HCT116 (cell line): ENCODE results near the gene DENND4A. TPM values are rescaled to one million over a fixed set of nuclear protein-coding genes. Genes with fewer than 3 reads are reported as not detected.

Experiments used
- ATAC-seq: fragments of 200-7000 bp; cut with Tn5 transposase; 2 replicates; pipeline ENCODE4 v1.9.1; 2020; ENCODE audit warnings: mild to moderate bottlenecking, moderate library complexity
- BruUV-seq: library from RNA; stranded (reverse); fragments of 400-500 nt; replicated peaks from 2 replicates; lab custom pipeline; 2021; lab: Mats Ljungman, UMichigan
- CTCF ChIA-PET: fragments of 300-600 bp; sonication (Branson Sonifier 250); formaldehyde crosslinking; loops from one replicate; lab custom pipeline; 2021; ENCODE audit warnings: antibody characterized with exemption; lab: Charles Lee
- POLR2A ChIA-PET: fragments of 300-600, 350-600 bp; sonication (Branson Sonifier 250); formaldehyde crosslinking; loops from one replicate; lab custom pipeline; 2021; ENCODE audit warnings: antibody characterized with exemption; lab: Charles Lee
- RAD21 ChIA-PET, 2 experiments: fragments of 300-600 bp; sonication (Branson Sonifier 250); formaldehyde crosslinking; loops; one replicate each; lab custom pipeline; 2023; ENCODE audit warnings: low total read pairs in 2 of 2; ENCODE audit not compliant: uncharacterized antibody in 2 of 2, unreplicated experiment in 2 of 2, low non-redundant PET in 1 of 2; lab: Charles Lee
- DNase-seq: peaks from one replicate; pipeline ENCODE4 v3.0.0-alpha.2; 2010; ENCODE audit warnings: low read depth, low spot score
- H2AFZ ChIP-seq: fragments of 200-600 bp; shearing (Covaris generic), sonication (generic); 2 replicates; pipeline ENCODE4 v1.6.1; 2017; ENCODE audit warnings: low read depth, mixed run types, mixed read lengths, antibody characterized with exemption, low read length; ENCODE audit not compliant: poor library complexity, severe bottlenecking
- H3K27ac ChIP-seq: 2 replicates; pipeline ENCODE4 v1.5.1; 2012; ENCODE audit warnings: low read depth, low read length
- H3K27me3 ChIP-seq: fragments of 200-600 bp; sonication (generic); 2 replicates; pipeline ENCODE4 v1.6.1; 2016; ENCODE audit warnings: mixed run types, low read length, mixed read lengths; ENCODE audit not compliant: insufficient read depth
- H3K36me3 ChIP-seq, 2 experiments: fragments of 200-500 bp in 1 of 2; fragments of 200-600 bp in 1 of 2; sonication (Bioruptor generic) in 1 of 2; sonication (generic) in 1 of 2; 2 replicates each; pipeline versions ENCODE4 v1.5.1 to v1.6.1; 2014 to 2016; ENCODE audit warnings: low read length in 2 of 2, inconsistent platforms in 1 of 2, mixed read lengths in 1 of 2, mixed run types in 1 of 2; ENCODE audit not compliant: insufficient read depth in 2 of 2, control insufficient read depth in 1 of 2
- H3K4me1 ChIP-seq, 2 experiments: fragments of 200-600 bp in 1 of 2; sonication (generic) in 1 of 2; 2 replicates each; pipeline versions ENCODE4 v1.5.1 to v1.6.1; 2012 to 2017; ENCODE audit warnings: low read length in 2 of 2, inconsistent platforms in 1 of 2, mild to moderate bottlenecking in 1 of 2, mixed read lengths in 1 of 2, mixed run types in 1 of 2, moderate library complexity in 1 of 2; ENCODE audit not compliant: insufficient read depth in 2 of 2, control insufficient read depth in 1 of 2
- H3K4me2 ChIP-seq: fragments of 200-600 bp; sonication (generic); 2 replicates; pipeline ENCODE4 v1.6.1; 2017; ENCODE audit warnings: mixed run types, low read length, mixed read lengths
- H3K4me3 ChIP-seq, 2 experiments: fragments of 200-600 bp in 1 of 2; sonication (generic) in 1 of 2; replicated peaks in 1 of 2; 2 replicates each; pipeline ENCODE4 v1.5.1; 2011 to 2016; ENCODE audit warnings: low read length in 2 of 2, control low read depth in 1 of 2, low read depth in 1 of 2, mild to moderate bottlenecking in 1 of 2, mixed read lengths in 1 of 2, mixed run types in 1 of 2
- H3K79me2 ChIP-seq: fragments of 200-600 bp; sonication (generic); 2 replicates; pipeline ENCODE4 v1.6.1; 2017; ENCODE audit warnings: mild to moderate bottlenecking, mixed run types, low read length, moderate library complexity, mixed read lengths; ENCODE audit not compliant: insufficient read depth
- H3K9ac ChIP-seq: fragments of 200-600 bp; sonication (generic); 2 replicates; pipeline ENCODE4 v1.6.1; 2016; ENCODE audit warnings: low read length, mixed read lengths
- H3K9me2 ChIP-seq: fragments of 200-600 bp; sonication (generic), shearing (Covaris generic); 2 replicates; pipeline ENCODE4 v1.6.1; 2017; ENCODE audit warnings: mixed run types, mild to moderate bottlenecking, moderate library complexity; ENCODE audit not compliant: insufficient read depth
- H3K9me3 ChIP-seq, 2 experiments: fragments of 200-500 bp in 1 of 2; fragments of 200-600 bp in 1 of 2; sonication (Bioruptor generic) in 1 of 2; sonication (generic) in 1 of 2; 2 replicates each; pipeline ENCODE4 v1.6.1; 2014 to 2017; ENCODE audit warnings: low read length in 2 of 2, mixed read lengths in 2 of 2, inconsistent platforms in 1 of 2, low read depth in 1 of 2, mild to moderate bottlenecking in 1 of 2, mixed run types in 1 of 2, moderate library complexity in 1 of 2; ENCODE audit not compliant: control insufficient read depth in 1 of 2, insufficient read depth in 1 of 2
- H4K20me1 ChIP-seq: fragments of 200-600 bp; sonication (generic), shearing (Covaris generic); 2 replicates; pipeline ENCODE4 v1.6.1; 2017; ENCODE audit warnings: mixed run types, mild to moderate bottlenecking, moderate library complexity; ENCODE audit not compliant: insufficient read depth
- ATF3 ChIP-seq: IDR thresholded peaks from 2 replicates; pipeline ENCODE4 v1.6.1; 2012
- CTCF ChIP-seq, 3 experiments: fragments of 200-600 bp in 1 of 3; sonication (generic) in 1 of 3; IDR thresholded peaks in 2 of 3; conservative IDR thresholded peaks in 1 of 3; 2 replicates each; pipeline ENCODE4 v1.5.1; 2012 to 2017; ENCODE audit warnings: low read depth in 2 of 3, low read length in 2 of 3, antibody characterized with exemption in 1 of 3, borderline replicate concordance in 1 of 3, control low read depth in 1 of 3, mild to moderate bottlenecking in 1 of 3, mixed read lengths in 1 of 3, mixed run types in 1 of 3, moderate library complexity in 1 of 3; ENCODE audit not compliant: insufficient read depth in 1 of 3
- ELF1 ChIP-seq: IDR thresholded peaks from 2 replicates; pipeline ENCODE4 v1.6.1; 2012; ENCODE audit warnings: low read depth, borderline replicate concordance
- EZH2 ChIP-seq: fragments of 200-600 bp; sonication (generic); IDR thresholded peaks from 2 replicates; pipeline ENCODE4 v1.6.1; 2017; ENCODE audit warnings: antibody characterized with exemption, mixed run types
- FOSL1 ChIP-seq: IDR thresholded peaks from 2 replicates; pipeline ENCODE4 v1.6.1; 2012; ENCODE audit warnings: low read depth
- POLR2A ChIP-seq: IDR thresholded peaks from 2 replicates; pipeline ENCODE4 v1.7.0; 2011; ENCODE audit warnings: borderline replicate concordance; ENCODE audit not compliant: insufficient read depth, insufficient read length; ENCODE audit errors: extremely low read depth
- REST ChIP-seq: IDR thresholded peaks from 2 replicates; pipeline ENCODE4 v1.6.1; 2012; ENCODE audit warnings: low read depth
- SP1 ChIP-seq: IDR thresholded peaks from 2 replicates; pipeline ENCODE4 v1.6.1; 2012; ENCODE audit warnings: low read depth
- YY1 ChIP-seq: IDR thresholded peaks from 2 replicates; pipeline ENCODE4 v1.6.1; 2011; ENCODE audit warnings: low read length, low read depth, moderate library complexity, mild to moderate bottlenecking; ENCODE audit not compliant: insufficient replicate concordance; ENCODE audit errors: extremely low read depth
- ZFX ChIP-seq: fragments of 450-650 bp; IDR thresholded peaks from 2 replicates; pipeline ENCODE4 v1.6.1; 2017
- ZNF274 ChIP-seq: fragments of 200-500 bp; sonication (Bioruptor generic); IDR thresholded peaks from 2 replicates; pipeline ENCODE4 v1.6.1; 2014; ENCODE audit warnings: mild to moderate bottlenecking, low read depth, low read length, inconsistent platforms
- intact Hi-C: fragments of 100-400 bp; cut with micrococcal nuclease; formaldehyde crosslinking; loops from 2 replicates; pipeline ENCODE4 v1.10.0; 2022
- total RNA-seq: library from RNA; stranded (reverse); gene quantifications from one replicate; pipeline ENCODE4 v1.2.1, GENCODE V29; 2021; ENCODE audit not compliant: unreplicated experiment

The DENND4A gene
- total RNA-seq, 1 experiment from 2014 or later, result 9.1 TPM

- CTCF ChIA-PET, result no interaction called here
- Histone ChIP-seq H3K27ac (no peak overlapping the region), H3K4me1 (no peaks in the 10 kb centered on the region), H3K4me2 (no peak overlapping the region), H4K20me1 (no peaks in the 10 kb centered on the region), H3K9me3 (no peaks in the 10 kb centered on the region), H3K9ac (no peak overlapping the region), H3K36me3 (no peaks in the 10 kb centered on the region), H3K79me2 (no peaks in the 10 kb centered on the region), H3K27me3 (no peaks in the 10 kb centered on the region), H3K4me3 (no peak overlapping the region), H2AFZ (no peak overlapping the region), H3K9me2 (no peaks in the 10 kb centered on the region)
- TF ChIP-seq ZNF274 (no peak), REST (no peak), FOSL1 (no peak), SP1 (no peak), POLR2A (no peak), EZH2 (no peak), YY1 (no peak), ZFX (no peak), ATF3 (no peak), ELF1 (no peak), CTCF (IDR thresholded peaks at IDR 0.05 in 2 of 3, conservative IDR thresholded peaks at IDR 0.05 in 1 of 3; ENCODE audit: borderline replicate concordance in 1 of 3, insufficient read depth in 1 of 3, low read depth in 2 of 3, low read length in 2 of 3) (no peak)
- POLR2A ChIA-PET, result no interaction called here
- intact Hi-C loops, result no loop called here
- BruUV-seq, result no TSS peak
- ATAC-seq (no peak), DNase-seq (no peak)
- RAD21 ChIA-PET, result no interaction called here
Measured at GRCh38 chr15:65751431-65751830, 40.7 kb downstream of the DENND4A start.
